AML-193 (cell line): Measurements from ENCODE around the gene SINHCAF.
"Not testable (repeated sequence)": the region's sequence is repeated elsewhere in the genome, so short reads cannot be mapped to it uniquely, and the experiment has no call there.

ENCODE experiments used
- DNase-seq, 2 experiments: peaks; one replicate each; lab custom pipeline; 2025; lab: John Stamatoyannopoulos, UW

The SINHCAF gene

DNA sequence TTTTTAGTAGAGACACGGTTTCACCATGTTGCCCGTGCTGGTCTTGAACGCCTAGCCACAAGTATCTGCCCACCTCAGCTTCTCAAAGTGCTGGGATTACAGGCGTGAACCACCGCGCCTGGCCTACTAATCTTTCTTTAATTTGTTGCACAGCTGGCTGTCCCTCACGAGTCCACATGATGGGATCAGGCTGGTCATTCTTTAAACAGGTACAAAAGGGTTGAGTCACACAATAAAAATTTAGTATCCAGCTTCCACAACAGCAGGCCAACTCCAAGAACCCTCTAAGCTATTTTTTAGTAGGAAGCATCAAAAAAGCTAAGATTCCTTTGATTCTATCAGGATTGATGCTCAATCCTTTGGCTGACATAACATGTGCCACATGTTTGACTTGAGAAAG is 17.8 kb downstream of the SINHCAF start:
- no peak for DNase-seq

DNA sequence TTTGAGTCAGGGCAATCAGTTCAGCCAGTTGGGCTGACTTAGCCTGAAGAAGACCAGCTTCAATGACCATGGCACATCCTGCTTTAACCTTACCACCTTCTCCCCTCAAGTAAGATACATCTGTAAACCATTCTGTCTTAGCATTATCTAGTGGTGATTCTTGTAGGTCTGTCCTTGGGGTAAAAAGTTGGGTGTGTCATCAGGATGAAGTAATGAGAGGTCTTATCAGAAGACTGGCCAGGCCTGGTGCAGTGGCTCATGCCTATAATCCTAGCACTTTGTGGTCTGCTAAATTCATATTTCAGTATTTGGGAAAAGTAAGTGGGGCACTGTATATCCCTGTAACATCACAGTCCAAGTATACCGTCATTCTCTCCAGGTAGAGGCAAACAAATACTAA is 19.1 kb downstream of the SINHCAF start:
- no peak for DNase-seq

DNA sequence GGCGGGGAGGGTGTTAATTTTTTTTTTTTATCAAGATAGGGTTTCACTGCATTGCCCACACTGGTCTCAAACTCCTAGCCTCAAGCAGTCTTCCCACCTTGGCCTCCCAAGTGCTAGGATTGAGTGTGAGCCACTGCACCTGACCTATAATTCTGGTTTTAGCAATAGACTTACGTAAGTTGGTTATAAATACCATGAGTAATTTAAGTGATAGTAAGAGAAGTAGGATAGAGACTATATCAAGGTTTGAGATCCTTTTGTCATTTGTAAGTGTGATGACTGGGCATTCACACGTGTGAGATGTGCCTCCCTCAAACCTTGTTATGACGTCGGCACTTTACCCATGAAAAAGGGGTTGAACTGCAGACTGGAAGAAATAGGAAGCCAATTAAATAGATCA is 22.5 kb downstream of the SINHCAF start:
- DNase-seq, result no peak

DNA sequence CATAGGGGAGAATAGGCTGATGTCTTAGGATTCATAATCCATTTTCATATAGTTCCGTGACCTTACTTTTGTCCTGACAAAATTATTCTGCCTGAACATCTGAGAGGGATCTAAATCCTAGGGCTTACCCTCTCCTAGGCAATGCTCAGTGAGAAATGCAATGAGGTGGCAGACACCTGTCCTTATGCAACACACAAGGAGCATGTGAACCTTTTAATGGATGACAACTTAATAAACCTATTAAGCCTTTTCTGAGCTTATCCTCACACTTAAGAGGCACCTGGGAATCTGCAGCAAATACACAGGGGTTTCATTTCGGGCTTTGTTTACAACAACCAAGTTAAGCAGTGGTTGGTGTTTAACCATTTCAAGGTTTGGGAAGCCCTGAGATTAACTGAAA is 24.6 kb downstream of the SINHCAF start:
- DNase-seq, result no peak

DNA sequence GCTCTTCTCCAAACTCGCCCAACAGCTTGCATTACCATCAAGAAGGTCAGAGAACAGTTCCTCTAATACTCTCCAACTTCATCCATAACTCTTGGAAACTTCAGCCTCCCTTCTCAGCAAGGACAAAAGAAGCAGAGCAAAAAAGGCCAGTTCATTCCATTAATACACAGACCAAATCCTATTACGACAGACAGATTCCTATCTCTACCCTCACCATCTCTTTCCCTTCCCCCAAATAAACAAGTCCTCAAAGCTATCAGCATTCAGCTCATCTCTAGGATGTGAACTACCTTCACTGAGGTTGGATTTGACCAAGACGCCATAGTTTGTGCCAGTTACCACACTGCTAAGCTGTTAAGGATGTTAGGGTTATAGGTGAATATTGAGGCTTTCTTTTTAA is 25.2 kb downstream of the SINHCAF start:
- no peak for DNase-seq

DNA sequence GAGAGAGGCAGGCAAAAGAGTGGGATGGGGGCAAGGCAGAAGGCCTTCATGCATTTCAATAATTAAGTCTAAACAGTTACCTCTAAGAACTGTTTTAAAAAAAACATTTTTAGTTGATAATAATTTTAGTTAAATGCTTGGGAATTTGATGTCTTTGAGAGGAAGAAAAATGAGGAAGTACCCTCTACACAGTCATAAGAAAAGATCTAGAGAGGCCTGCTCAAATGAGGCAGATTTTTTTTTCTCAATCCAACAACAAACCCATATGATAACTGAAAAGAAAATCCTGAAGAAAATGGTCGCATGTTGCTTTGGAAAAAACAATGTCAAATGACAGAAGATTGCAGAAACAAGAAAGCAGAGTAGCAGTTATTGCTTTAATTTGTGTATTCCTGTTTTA is 25.6 kb downstream of the SINHCAF start:
- peak in 1 of 2 experiments; percentile 12 for DNase-seq

DNA sequence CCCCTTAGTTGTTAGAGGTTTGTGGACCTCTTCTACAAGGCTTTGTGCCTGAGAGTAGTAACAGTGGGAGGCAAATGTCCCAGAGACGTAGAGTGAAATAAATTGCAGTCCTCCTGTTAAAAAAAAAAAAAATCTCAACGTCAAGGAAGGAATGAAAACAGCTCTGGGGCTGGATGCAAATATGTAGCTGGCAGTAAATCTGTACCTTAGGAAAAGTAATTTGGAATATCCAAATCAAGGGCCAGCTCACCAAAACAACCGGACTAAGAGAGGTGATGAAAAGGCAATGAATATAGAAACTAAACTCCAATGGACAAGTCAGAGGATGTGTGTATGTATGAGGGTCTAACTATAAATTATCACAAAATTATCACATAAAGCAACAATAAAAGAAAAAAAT is 27.0 kb downstream of the SINHCAF start:
- no peak for DNase-seq

DNA sequence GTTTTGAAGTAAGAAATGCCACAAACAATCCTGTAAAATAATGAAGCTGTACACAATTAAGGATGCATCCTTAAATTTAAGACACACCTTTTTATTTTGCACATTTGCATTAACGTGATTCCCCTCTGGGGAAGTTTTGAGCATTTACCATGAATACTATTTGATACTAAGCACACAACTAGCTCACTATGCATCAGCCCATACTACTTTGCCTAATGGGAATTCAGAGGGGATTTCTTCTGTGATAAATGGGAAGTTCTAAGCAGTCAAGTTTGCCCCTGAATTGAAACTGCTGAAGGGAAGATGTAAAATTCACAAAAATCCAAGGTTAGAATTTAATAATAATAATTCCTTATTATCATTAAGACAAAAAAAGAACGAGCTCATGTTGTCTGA is 27.4 kb downstream of the SINHCAF start:
- DNase-seq, result no peak

DNA sequence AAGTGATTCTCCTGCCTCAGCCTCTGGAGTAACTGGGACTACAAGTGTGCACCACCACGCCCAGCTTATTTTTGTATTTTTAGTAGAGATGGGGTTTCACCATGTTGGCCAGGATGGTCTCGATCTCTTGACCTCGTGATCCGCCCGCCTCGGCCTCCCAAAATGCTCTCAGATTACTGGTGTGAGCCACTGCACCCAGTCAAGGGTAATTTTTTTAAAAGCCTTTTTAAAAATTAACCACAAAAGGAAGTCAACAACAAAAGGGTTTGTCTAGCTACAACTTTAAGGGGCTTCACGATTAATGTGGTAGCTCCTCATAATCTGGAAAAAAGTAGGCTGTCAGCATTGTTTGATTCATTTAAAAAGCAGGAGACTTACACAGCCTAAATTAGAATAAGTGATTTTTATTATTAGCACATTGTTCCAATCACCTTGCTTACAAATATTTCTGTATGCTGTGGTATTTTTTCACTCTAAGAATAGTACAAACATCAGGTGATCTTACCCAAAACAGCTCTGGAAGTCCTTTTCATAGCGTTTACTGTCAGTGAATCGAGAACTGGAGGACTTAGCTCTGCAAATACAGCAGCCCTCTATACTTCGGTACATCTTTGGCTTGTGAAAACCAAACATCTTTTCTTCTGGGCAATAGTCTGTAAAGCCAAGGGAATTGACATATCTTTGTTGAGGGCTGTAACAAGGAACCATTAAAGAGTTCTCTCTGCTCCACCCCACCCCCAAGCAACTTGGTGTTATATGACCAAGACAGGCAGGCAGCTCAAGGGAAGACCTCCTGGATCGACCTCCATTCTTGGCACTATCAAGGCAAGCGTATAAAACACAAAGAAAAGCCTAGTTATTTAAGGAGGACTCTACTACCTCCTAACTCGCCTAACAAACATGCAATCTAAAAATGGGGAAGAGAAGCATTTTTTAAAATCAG is 28.1 kb downstream of the SINHCAF start:
- no peak for DNase-seq

DNA sequence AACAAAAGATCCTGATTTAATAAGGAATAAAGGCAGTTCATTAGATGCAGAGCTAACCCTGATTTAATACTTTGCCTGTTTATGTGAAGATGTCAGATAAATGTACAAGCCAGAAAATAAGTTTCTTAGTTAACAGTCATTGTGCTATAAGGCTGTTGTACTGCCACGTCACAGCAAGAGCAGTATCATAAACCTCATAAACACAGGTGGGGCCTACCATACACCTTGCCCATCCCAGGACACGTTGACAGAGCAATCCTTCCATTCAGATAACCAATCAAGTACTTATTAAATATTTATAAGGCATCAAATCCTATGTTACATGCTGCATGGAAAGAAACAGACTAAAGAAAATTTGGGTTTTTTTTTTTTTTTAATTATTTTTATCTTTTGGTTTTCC is 36.5 kb downstream of the SINHCAF start:
- no peak for DNase-seq

DNA sequence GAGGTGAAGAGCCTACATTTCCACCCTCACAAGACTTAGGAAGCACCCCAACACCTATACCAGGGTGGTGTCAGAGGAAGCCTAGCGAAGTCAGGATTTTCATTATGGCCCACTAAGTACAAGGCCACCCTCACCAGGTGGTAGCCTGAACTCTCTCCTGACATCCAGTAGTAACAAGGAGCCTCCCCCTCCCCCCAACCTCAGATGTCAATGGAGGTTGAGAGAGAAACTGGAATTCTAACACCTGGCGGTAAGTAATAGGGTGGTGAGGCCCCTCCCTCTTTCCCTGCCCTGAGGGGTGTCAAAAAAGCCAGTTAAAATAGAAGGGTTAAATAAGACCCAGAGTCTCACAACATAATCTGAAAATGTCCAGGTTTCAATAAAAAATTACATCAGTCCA is 37.6 kb downstream of the SINHCAF start:
- no peak for DNase-seq

DNA sequence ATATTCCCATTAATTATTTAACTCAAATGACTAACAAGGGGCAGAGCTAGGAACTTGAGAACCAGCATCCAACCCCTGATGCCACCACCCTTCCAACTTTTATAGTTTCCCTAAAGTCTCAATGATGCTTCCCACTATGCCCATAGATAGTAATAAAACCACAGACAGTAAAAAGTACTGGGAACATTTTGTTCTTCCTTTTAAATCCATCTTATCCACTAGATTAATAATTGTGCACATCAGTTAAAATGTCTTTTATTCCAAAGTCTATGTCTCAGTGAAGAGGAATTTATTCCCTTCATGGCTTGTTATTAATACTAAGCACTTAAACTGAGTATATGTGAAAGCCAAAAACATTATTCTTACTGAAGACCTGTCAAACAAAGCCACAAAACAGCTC is 45.8 kb downstream of the SINHCAF start:
- no peak for DNase-seq

DNA sequence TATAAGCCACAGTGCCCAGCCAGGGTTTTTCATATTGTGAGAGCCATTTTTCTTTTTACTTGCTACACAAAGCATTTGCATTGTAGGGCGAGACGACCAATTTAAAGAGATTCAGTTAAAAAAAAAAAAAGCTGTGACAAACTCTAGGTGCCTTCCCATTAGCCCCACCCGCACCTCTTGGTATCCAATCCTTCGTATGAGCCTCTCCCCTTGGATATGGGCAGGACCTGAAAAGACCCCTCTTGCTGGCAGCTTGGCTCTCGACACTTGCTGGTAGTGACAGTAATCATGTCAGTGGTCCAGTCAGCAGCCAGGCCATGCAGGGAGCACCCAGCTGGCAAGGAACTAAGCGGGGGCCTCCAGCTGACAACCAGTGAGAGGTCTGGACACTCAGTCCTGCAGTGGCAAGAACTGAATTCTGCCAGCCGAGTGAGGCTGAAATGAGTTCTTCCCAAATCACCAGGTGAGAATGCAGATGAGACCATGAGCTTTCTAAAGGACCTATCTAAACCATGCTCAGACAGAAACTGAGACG is 46.5 kb downstream of the SINHCAF start:
- DNase-seq, result no peak

DNA sequence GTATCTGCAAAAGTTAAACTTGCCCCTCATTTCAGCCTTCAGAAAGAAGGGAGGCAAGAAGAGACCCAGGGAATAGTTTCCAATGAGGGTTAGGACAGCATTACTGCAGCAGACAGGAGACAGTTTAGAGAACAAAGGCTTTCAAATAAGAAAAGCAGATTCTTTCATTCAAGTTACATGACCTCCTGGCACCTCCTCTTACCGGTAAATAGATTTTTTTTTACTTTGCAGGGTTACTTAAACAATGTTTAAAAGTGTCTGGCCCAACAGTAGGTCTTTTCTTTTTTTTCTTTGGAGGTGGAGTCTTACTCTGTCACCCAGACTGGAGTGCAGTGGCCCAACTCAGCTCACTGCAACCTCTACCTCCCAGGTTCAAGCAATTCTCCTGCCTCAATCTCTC is 47.1 kb downstream of the SINHCAF start:
- DNase-seq, result no peak

DNA sequence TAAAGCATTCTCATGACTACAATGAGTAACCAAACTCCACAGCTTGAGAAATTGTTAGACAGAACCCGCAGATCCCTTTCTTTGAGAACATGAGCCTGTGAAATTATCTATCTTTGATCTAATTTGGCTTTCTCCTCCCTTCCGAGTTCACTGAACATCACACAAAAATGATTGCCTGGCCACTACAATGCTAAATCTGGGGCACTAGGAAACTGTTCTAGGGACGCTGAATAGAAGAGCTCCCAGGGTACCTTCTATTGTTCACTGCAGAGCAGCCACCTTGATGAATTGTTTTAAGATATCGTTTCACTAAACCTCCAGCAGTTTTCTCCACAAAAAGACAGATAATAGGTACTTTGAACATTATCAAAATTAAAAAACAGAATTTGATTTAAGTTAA is 47.5 kb downstream of the SINHCAF start:
- no peak for DNase-seq

DNA sequence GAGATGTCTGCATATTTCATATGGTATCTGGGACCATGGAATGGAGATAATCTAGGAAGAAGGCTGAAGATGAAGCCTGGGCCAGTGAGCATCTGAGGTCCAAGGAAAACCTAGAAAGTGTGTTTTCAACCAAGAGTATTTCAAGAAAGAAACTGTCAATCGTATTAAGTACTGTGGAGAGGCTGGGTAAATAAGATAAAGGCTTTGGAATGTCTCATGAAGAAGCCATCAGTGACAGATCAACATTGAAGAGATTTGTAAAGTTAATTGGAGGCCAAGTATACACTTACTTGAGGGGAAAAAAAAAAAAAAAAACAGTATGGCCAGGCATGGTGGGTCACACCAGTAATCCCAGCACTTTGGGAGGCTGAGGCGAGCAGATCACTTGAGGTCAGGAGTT is 48.9 kb downstream of the SINHCAF start:
- DNase-seq, result no peak

DNA sequence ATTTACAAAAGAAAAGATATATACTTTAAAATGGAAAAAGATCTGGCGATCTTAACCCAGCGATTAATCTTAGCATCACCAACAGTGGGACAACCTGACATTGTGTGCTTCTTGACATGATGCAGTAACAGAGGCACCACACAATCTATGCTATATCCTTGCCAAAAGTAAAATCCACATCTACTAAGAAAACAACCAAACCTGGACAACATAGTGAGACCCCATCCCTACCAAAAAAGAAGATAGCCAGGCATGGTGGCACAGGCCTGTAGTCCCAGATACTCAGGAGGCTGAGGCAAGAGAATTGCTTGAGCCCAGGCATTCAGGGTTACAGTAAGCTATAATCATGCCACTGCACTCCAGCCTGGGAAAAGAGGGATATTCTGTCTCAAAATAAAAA is 50.5 kb downstream of the SINHCAF start:
- no peak for DNase-seq

DNA sequence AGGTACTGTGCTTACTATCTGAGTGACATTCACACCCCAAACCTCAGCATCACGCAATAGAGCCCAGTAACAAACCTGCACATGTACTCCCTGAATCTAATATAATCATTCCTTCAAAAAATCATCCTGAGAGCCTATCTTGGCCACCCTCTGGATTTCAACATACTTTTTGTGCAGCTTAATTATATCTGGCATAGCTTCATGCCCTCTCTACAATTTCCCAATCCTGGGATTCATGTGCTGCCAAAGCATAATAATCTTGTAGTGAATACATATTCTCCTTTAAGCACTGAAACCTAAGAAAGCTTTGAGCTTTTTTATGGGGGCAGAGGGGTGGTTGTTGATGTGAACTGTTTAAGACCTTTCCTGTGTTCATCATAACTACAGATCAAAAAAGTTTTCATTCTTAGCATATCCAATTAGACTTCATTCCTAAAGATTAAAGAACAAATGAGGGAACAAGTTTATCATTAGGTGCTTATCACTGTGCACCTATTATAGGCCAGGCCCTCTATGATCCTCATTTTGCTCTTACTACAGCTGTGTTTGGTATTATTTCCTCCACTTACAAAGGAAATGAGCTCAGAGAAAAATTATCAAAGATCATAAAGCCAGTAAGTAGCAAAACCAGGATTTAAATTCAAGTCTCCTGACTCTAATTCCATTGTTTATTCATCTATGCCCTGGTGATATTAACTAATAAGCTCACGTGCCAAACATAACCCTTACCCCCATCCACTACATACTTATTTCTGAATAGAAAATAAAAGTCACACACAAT is 51.2 kb downstream of the SINHCAF start:
- DNase-seq, result no peak

DNA sequence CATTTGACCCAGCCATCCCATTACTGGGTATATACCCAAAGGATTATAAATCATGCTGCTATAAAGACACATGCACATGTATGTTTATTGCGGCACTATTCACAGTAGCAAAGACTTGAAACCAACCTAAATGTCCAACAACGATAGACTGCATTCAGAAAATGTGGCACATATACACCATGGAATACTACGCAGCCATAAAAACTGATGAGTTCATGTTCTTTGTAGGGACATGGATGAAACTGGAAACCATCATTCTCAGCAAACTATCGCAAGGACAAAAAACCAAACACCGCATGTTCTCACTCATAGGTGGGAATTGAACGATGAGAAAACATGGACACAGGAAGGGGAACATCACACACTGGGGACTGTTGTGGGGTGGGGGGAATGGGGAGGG is 52.2 kb downstream of the SINHCAF start:
- DNase-seq, result not testable (repeated sequence)

DNA sequence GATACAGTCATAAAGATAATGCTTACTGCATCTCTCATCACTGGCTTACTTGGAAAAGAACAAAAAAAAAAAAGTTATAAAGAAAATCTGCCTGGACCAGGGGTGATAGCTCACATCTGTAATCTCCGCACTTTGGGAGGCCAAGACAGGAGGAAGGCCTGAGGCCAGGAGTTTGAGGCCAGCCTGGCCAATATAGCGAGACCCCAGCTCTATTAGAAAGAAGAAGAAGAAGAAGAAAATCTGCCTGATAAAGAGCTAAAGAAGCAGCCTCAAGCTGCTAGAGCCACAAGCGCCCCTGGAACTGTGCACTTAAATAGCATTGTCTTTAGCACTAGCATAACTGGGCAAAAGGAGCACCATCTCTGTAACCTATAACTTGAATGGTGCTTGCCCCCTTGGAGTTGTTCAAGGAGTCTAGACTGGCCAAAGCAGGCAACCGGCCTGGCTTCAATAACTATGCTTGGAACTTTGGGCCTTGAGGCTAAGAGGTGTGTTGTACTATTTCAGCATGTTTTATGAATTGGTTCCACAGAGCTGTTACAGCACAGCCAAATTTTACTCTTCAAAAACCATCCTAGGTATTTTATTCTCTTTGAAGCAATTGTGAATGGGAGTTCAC is 53.2 kb downstream of the SINHCAF start:
- DNase-seq, result no peak

DNA sequence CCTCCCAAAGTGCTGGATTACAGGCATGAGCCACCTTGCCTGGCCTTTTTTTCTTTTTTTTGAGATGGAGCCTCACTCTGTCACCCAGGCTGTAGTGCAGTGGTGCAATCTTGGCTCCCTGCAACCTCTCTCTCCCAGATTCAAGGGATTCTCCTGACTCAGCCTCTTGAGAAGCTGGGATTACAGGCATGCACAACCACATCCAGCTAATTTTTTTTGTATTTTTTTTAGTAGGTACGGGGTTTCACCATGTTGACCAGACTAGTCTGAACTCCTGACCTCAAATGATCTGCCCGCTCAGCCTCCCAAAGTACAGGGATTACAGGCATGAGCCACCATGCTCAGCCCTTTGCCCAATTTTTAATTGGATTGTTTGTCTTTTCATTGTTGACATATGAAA is 58.0 kb downstream of the SINHCAF start:
- no peak for DNase-seq

DNA sequence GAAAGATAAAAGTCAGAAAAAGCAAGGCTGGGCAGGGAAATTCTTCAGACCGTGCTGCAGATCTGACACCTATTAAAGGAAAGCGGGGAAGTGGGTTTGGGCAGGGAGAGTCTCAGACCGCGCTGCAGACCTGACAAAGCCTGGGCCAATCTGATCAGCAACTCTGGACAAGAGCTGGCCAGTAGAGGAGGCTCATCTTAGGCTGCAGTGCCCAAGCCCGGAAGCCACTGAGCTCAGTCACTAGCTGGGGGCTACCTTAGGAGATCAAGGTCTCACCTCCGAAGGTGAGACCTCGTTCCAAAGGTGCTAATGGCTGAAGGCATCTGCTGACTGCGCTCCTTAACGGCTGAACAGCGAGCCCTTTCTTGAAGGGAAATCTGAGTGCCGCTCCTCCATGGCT is 60.2 kb downstream of the SINHCAF start:
- DNase-seq, result no peak

DNA sequence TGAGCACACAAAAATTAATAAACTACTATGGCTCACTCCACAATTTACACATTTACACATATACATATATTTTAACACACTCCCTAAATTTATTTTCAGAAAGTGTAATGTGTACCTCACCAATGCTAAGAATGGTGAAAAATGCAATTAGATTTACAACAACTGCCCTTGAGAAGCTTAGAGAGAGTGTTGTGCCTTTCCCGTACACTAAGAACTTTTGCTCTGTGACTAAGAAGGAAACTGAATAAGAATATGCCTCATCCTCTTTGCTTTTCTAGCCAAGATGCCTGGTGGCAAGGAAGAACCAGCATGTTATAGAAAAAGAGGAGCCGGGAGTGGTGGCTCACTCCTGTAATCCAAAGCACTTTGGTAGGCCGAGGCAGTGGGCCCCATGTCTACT is 62.3 kb downstream of the SINHCAF start:
- no peak for DNase-seq
